Breast epithelium (tissue), 4 donors: ENCODE data around the gene LANCL2. TPM values are rescaled to one million over a fixed set of nuclear protein-coding genes. Genes with fewer than 3 reads are reported as not detected.

ENCODE experiments used
- DNase-seq, 2 donors: peaks; one replicate each; pipeline ENCODE4 v3.0.0-alpha.2; 2019; ENCODE audit warnings: low spot score in 2 of 2
- H3K27ac ChIP-seq, 2 donors: fragments of 200-600 bp; sonication (generic) in 1 of 2; one replicate each; pipeline ENCODE4 v1.5.1; 2016 to 2019; ENCODE audit warnings: mild to moderate bottlenecking in 1 of 2
- H3K27me3 ChIP-seq, 2 donors: fragments of 200-600 bp; sonication (generic) in 1 of 2; one replicate each; pipeline versions ENCODE4 v1.5.1 to v1.6.0; 2017 to 2019; ENCODE audit warnings: control low read depth in 1 of 2, mild to moderate bottlenecking in 1 of 2
- H3K36me3 ChIP-seq: fragments of 200-600 bp; one replicate; pipeline ENCODE4 v1.5.1; 2019
- H3K4me1 ChIP-seq, 2 donors: fragments of 200-600 bp; sonication (generic); one replicate each; pipeline ENCODE4 v1.5.1; 2016 to 2019; ENCODE audit warnings: control low read depth in 1 of 2
- H3K4me3 ChIP-seq, 3 donors: fragments of 200-600 bp; sonication (generic); 1 replicate in 2 of 3; 2 replicates in 1 of 3; pipeline ENCODE4 v1.5.1; 2016 to 2019; ENCODE audit warnings: mild to moderate bottlenecking in 3 of 3, moderate library complexity in 2 of 3
- H3K9me3 ChIP-seq, 2 donors: fragments of 200-600 bp; sonication (generic) in 1 of 2; one replicate each; pipeline ENCODE4 v1.5.1; 2016 to 2019; ENCODE audit warnings: control low read depth in 1 of 2
- CTCF ChIP-seq, 3 donors: fragments of 450-650 bp; IDR thresholded peaks; one replicate each; pipeline ENCODE4 v1.5.1; 2016 to 2017; ENCODE audit warnings: antibody characterized with exemption in 3 of 3, mild to moderate bottlenecking in 3 of 3, moderate library complexity in 3 of 3
- POLR2A ChIP-seq: fragments of 450-650 bp; IDR thresholded peaks from one replicate; pipeline ENCODE4 v1.6.1; 2016; ENCODE audit warnings: antibody characterized with exemption, mild to moderate bottlenecking, moderate library complexity
- POLR2AphosphoS5 ChIP-seq, 3 donors: sonication (generic); formaldehyde crosslinking; IDR thresholded peaks; one replicate each; pipeline ENCODE4 v1.6.1; 2017; ENCODE audit warnings: antibody characterized with exemption in 3 of 3
- intact Hi-C: fragments of 100-400 bp; cut with DNase I; formaldehyde crosslinking; loops from one replicate; pipeline ENCODE4 v1.15.1; 2023; ENCODE audit warnings: low total_unique reads
- total RNA-seq, 3 donors: library from RNA; depleted of rRNA; stranded (reverse); fragments of >200 nt; gene quantifications; one replicate each; pipeline ENCODE4 v1.1.0, GENCODE V29; 2016

Gene LANCL2
- total RNA-seq, 3 donors from 2014 or later, result 11.8 to 22.4 (median 20.2) TPM

DNA sequence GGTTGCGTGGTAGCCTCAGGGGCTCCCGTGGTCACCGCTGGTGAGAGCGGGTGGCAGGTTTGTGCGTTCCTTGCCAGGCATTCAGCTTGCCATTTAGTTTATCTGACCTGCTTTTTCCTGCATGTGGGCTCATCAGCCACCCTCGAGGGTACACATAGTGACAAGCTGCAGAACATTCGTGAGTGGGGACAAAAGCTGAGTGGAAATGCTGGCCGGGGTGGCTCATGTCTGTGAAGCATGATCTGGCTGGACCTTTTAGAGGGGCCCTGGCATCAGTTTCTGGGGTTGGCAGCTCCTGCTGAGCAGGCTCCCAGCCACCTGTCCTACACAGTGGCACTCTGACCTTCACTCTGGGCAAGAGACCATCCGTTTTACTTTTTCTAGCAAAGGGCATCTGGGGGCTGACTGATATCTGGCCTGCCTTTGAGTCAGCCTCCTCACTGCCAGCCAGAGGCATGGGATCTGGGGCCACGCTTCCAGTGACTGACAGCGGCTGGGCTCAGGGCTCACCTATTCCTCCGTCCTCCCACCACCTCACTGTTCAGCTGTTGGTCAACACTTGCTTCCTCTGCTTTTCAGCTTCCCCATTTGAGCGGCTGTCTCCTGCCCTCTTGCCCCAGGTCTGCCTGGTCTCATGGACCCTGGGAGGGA, 75.0 kb downstream of the LANCL2 start:
- Histone ChIP-seq H3K4me3 (no peak overlapping the region), H3K9me3 (no peaks in the 10 kb centered on the region), H3K27ac (no peak overlapping the region), H3K36me3 (no peaks in the 10 kb centered on the region), H3K27me3 (no peaks in the 10 kb centered on the region), H3K4me1 (no peaks in the 10 kb centered on the region)
- no peak for TF ChIP-seq POLR2A
- no peak for TF ChIP-seq CTCF (IDR thresholded peaks at IDR 0.05)
- TF ChIP-seq POLR2AphosphoS5 (IDR thresholded peaks at IDR 0.05), result no peak
- DNase-seq, result no peak
- intact Hi-C loops, result no loop called here

DNA sequence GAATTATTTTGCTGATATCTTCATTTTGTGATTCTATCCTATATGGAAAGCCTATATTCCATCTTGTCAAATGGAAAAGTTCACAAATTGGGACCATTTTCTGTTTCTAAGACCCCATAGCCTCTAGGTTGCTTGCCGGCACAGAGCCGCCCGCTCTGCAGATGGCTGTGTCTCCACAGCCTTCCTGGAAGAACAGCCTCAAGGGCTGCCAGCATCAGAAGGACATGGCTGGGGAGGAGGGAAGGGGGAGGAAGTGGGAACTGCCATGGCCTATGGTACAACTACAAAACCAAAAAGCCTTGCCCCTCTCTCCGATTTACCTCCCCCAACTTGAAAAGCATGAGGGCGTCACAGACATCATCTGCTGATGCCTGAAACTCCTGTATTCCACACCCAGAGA, 75.9 kb downstream of the LANCL2 start:
- intact Hi-C loops, result no loop called here
- no peak for DNase-seq
- H3K4me3 ChIP-seq, result no peak overlapping the region
- no peaks in the 10 kb centered on the region for H3K4me1 ChIP-seq
- TF ChIP-seq POLR2AphosphoS5 (IDR thresholded peaks at IDR 0.05) (no peak), POLR2A (no peak), CTCF (IDR thresholded peaks at IDR 0.05) (no peak)
- H3K27me3 ChIP-seq, result no peaks in the 10 kb centered on the region
- H3K9me3 ChIP-seq, result no peaks in the 10 kb centered on the region
- H3K36me3 ChIP-seq, result no peaks in the 10 kb centered on the region
- no peak overlapping the region for H3K27ac ChIP-seq

DNA sequence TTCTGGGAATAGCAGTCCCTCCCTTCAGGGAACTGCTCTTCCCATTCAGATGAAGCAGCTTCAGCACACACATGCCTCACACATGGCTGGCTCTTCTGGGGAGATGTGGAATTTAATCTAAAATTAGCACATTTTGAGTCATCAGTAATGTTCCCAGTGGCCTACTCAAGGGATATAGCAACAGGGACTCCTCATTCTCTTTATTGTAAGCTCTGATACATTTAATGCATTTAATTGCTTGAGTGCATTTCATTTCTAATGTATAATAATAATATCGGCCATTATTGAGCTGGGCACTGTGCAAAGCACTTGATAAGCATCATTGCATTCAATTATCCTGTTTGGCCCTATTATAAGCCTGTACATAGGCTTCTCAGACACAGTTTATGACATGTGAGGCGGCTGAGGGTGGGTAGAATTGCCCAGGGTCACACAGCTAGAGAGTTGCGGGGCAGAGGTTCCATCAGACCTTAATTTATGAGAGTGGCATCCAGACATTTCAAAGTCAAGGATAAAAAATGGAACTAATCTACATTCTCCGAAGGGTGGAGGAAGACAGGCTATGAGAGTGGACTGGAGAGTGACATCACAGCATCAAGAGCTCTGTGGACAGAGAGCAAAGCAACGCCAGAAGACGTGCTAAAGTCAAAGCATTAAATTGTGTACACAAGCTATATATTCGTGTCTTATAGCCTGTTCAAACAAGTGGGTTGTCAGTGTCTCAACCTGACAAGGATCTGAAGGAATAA, 76.8 kb downstream of the LANCL2 start:
- TF ChIP-seq CTCF (IDR thresholded peaks at IDR 0.05), result no peak
- TF ChIP-seq POLR2A, result no peak
- TF ChIP-seq POLR2AphosphoS5 (IDR thresholded peaks at IDR 0.05), result no peak
- Histone ChIP-seq H3K27ac (no peak overlapping the region), H3K36me3 (no peaks in the 10 kb centered on the region), H3K4me1 (no peaks in the 10 kb centered on the region), H3K4me3 (no peak overlapping the region), H3K9me3 (no peaks in the 10 kb centered on the region), H3K27me3 (no peaks in the 10 kb centered on the region)
- intact Hi-C loops, result no loop called here
- DNase-seq, result no peak

- TF ChIP-seq POLR2A (no peak), POLR2AphosphoS5 (IDR thresholded peaks at IDR 0.05) (no peak), CTCF (IDR thresholded peaks at IDR 0.05) (no peak)
- DNase-seq, result no peak
- Histone ChIP-seq H3K9me3 (no peaks in the 10 kb centered on the region), H3K27me3 (peaks cover 0 to 12% of the 10 kb centered on the region in 2 donors), H3K27ac (no peak overlapping the region), H3K36me3 (no peaks in the 10 kb centered on the region), H3K4me3 (no peak overlapping the region), H3K4me1 (no peaks in the 10 kb centered on the region)
- intact Hi-C loops, result no loop called here
These were observed 79.6 kb downstream of the LANCL2 start for GRCh38 chr7:55444786-55445185.

DNA sequence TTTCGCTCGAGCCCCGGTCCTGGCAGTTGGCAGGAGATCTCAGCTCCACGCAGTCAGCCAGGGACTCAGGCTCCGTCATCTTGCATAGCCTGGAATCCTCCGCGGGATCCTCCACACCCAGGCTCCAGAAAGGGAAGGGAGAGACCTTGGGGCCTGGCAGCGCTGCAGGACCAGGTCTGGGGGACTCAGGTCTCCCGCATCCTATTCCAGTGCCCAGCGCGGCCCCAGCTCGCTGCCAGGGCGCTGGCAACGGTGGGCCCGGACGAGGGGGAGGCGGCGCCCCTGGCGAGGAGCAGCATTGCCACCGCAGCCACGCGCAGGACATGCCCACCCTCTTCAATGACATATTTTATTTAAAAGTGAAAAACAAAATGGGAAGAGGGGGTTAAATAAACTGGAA, 83.4 kb downstream of the LANCL2 start:
- DNase-seq, result no peak
- no peaks in the 10 kb centered on the region for H3K4me1 ChIP-seq
- TF ChIP-seq POLR2AphosphoS5 (IDR thresholded peaks at IDR 0.05), result no peak
- no peak for TF ChIP-seq POLR2A
- TF ChIP-seq CTCF (IDR thresholded peaks at IDR 0.05), result no peak
- no peak overlapping the region for H3K4me3 ChIP-seq
- no peaks in the 10 kb centered on the region for H3K9me3 ChIP-seq
- intact Hi-C loops, result no loop called here
- H3K36me3 ChIP-seq, result no peaks in the 10 kb centered on the region
- H3K27ac ChIP-seq, result no peak overlapping the region
- peaks cover 0 to 12% of the 10 kb centered on the region in 2 donors for H3K27me3 ChIP-seq
